Hepatocyte (in vitro differentiated cells): ENCODE measurements around the gene ITPR2. TPM values are rescaled to one million over a fixed set of nuclear protein-coding genes. Genes with fewer than 3 reads are reported as not detected.

Source experiments
- DNase-seq: peaks from one replicate; pipeline ENCODE4 v3.0.0-alpha.2; 2016; ENCODE audit warnings: low spot score
- H2AFZ ChIP-seq: fragments of 200-600 bp; sonication (generic); 2 replicates; pipeline ENCODE4 v1.6.0; 2016; ENCODE audit warnings: antibody characterized with exemption, mild to moderate bottlenecking
- H3K27ac ChIP-seq: fragments of 200-600 bp; sonication (generic); 2 replicates; pipeline ENCODE4 v1.5.1; 2016; ENCODE audit warnings: mild to moderate bottlenecking
- H3K27me3 ChIP-seq: fragments of 200-600 bp; sonication (generic); 2 replicates; pipeline ENCODE4 v1.6.1; 2016
- H3K36me3 ChIP-seq: fragments of 200-600 bp; sonication (generic); replicated peaks from 2 replicates; pipeline ENCODE4 v1.5.1; 2016; ENCODE audit warnings: low read depth; ENCODE audit not compliant: insufficient read depth
- H3K4me1 ChIP-seq: fragments of 200-600 bp; sonication (generic); 2 replicates; pipeline ENCODE4 v1.5.1; 2016; ENCODE audit warnings: mild to moderate bottlenecking, moderate library complexity; ENCODE audit not compliant: insufficient read depth
- H3K4me2 ChIP-seq: fragments of 200-600 bp; sonication (generic); 2 replicates; pipeline ENCODE4 v1.6.0; 2016
- H3K4me3 ChIP-seq: fragments of 200-600 bp; sonication (generic); 2 replicates; pipeline ENCODE4 v1.5.1; 2016; ENCODE audit warnings: mild to moderate bottlenecking
- H3K79me2 ChIP-seq: fragments of 200-600 bp; sonication (generic); 2 replicates; pipeline ENCODE4 v1.6.0; 2017; ENCODE audit warnings: mild to moderate bottlenecking
- H3K9me2 ChIP-seq: fragments of 200-600 bp; sonication (generic); replicated peaks from 2 replicates; pipeline ENCODE4 v1.6.0; 2017; ENCODE audit warnings: mild to moderate bottlenecking; ENCODE audit not compliant: insufficient read depth
- H3K9me3 ChIP-seq: fragments of 200-600 bp; sonication (generic); 2 replicates; pipeline ENCODE4 v1.5.1; 2016; ENCODE audit warnings: low read depth, mild to moderate bottlenecking
- H4K20me1 ChIP-seq: fragments of 200-600 bp; sonication (generic); 2 replicates; pipeline ENCODE4 v1.6.0; 2016; ENCODE audit warnings: mild to moderate bottlenecking; ENCODE audit not compliant: insufficient read depth, poor library complexity, severe bottlenecking
- EZH2 ChIP-seq: fragments of 200-600 bp; sonication (generic); IDR thresholded peaks from 2 replicates; pipeline ENCODE4 v1.6.1; 2016; ENCODE audit warnings: antibody characterized with exemption, mild to moderate bottlenecking, borderline replicate concordance
- EZH2phosphoT487 ChIP-seq: fragments of 200-600 bp; sonication (generic); IDR thresholded peaks from one replicate; pipeline ENCODE4 v1.6.1; 2018; ENCODE audit warnings: antibody characterized with exemption, mild to moderate bottlenecking, low read depth, moderate library complexity; ENCODE audit not compliant: unreplicated experiment, severe bottlenecking
- whole genome bisulfite sequencing: methylation state at CpG from one replicate; pipeline ENCODE4 v1.1.6; 2016; ENCODE audit warnings: low lambda C conversion rate; ENCODE audit errors: missing lambda C conversion rate; 5-methylcytosine and 5-hydroxymethylcytosine counted together
- polyA plus RNA-seq: library from polyadenylated mRNA; unstranded; fragments of >200 nt; fragmentation: Nextera tagmentation; extraction: Ambion mirVana; gene quantifications from 2 replicates; pipeline ENCODE4 v1.2.1, GENCODE V29; 2016
- total RNA-seq: library from RNA; depleted of rRNA; stranded (reverse); fragments of >200 nt; gene quantifications from 2 replicates; pipeline ENCODE4 v1.2.3, GENCODE V29; 2014
- TF ChIP-seq, protein P1 (sequence below): fragments of 200-600 bp; sonication (generic); IDR thresholded peaks from 2 replicates; pipeline ENCODE4 v1.5.1; 2016; ENCODE audit warnings: antibody characterized with exemption, mild to moderate bottlenecking; ENCODE audit not compliant: poor library complexity

Gene ITPR2
- total and polyA plus RNA-seq, 2 experiments from 2014 or later: 22.0 to 51.4 TPM

DNA sequence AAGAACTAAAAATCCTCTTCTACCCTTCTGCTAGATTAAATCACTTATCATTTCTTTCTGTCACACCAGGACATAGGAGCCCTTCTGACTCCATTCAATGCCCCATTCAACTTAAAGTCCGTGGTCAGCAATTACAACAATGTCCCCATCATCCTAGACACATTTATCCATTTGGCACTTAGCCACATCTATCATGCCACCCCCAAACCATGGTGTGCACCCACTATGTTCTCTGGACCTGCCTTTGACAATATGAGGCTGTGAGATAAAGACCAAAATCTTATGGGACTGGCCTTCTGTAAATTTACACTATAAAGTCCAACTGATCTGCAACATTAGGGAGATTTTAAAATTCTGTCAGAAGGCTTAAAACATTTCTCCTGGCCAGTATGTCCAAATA, 533.2 kb downstream of the ITPR2 start:
- Histone ChIP-seq H3K9me2 (no peaks in the 10 kb centered on the region), H3K4me1 (no peaks in the 10 kb centered on the region), H3K27ac (no peak overlapping the region), H3K4me2 (no peak overlapping the region), H3K9me3 (no peaks in the 10 kb centered on the region), H3K27me3 (no peaks in the 10 kb centered on the region), H2AFZ (no peak overlapping the region), H3K4me3 (no peak overlapping the region), H3K79me2 (no peaks in the 10 kb centered on the region), H3K36me3 (no peaks in the 10 kb centered on the region), H4K20me1 (no peaks in the 10 kb centered on the region)
- no peak for DNase-seq
- TF ChIP-seq EZH2: no peak
- TF ChIP-seq, protein P1, sequence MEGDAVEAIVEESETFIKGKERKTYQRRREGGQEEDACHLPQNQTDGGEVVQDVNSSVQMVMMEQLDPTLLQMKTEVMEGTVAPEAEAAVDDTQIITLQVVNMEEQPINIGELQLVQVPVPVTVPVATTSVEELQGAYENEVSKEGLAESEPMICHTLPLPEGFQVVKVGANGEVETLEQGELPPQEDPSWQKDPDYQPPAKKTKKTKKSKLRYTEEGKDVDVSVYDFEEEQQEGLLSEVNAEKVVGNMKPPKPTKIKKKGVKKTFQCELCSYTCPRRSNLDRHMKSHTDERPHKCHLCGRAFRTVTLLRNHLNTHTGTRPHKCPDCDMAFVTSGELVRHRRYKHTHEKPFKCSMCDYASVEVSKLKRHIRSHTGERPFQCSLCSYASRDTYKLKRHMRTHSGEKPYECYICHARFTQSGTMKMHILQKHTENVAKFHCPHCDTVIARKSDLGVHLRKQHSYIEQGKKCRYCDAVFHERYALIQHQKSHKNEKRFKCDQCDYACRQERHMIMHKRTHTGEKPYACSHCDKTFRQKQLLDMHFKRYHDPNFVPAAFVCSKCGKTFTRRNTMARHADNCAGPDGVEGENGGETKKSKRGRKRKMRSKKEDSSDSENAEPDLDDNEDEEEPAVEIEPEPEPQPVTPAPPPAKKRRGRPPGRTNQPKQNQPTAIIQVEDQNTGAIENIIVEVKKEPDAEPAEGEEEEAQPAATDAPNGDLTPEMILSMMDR: no peak
- TF ChIP-seq EZH2phosphoT487: no peak
- 85% methylated on average over 1 of the region's 1 CpG for WGBS

DNA sequence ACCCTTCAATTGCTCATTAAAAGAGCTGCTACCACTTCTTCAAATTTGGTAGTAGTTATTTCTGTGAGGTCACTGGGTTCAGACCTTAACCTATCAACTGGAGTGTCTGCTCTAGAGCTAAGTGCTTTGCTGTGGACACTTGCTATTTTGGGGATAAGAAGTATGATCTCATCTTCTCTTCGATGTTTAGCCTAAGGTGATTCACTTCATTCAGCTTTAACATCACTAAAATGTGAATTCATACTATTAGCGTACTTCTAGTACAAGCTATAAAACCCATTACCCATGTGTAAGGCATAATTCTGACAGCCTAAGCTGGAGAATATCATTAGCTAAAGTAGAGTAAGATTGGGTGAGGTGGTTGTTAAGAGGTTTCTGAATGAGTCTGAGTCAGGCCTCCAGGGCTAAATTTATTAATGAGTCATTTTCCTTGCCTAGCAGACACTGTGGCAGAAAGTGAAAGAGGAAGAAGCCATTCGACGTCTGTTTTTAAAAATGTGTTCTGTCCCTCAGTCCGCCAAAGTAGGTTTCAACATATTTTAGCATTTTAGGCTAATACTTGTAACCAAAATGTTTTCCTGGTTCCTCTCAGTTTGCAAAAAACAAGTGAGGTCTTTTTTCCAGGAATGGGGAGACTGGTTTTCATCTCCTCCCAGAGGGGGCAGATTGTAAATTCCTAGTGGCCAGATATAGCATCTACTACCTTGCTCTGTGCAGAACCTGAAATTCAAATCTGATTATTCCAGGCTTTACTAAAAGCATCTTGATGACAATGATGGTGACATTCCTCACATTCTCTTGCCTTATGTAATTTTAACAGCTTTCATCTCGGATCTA, 534.0 kb downstream of the ITPR2 start:
- Histone ChIP-seq H3K4me2 (peak overlapping the region; percentile 55), H3K27ac (peak overlapping the region; percentile 66), H3K9me2 (no peaks in the 10 kb centered on the region), H2AFZ (peak overlapping the region; percentile 33), H3K9me3 (no peaks in the 10 kb centered on the region), H4K20me1 (no peaks in the 10 kb centered on the region), H3K27me3 (no peaks in the 10 kb centered on the region), H3K79me2 (no peaks in the 10 kb centered on the region), H3K4me3 (no peak overlapping the region), H3K4me1 (no peaks in the 10 kb centered on the region), H3K36me3 (no peaks in the 10 kb centered on the region)
- DNase-seq: peak; percentile 41
- TF ChIP-seq EZH2: no peak
- TF ChIP-seq, protein P1: peak; percentile 13
- WGBS: 39% methylated on average over 6 of the region's 6 CpGs

DNA sequence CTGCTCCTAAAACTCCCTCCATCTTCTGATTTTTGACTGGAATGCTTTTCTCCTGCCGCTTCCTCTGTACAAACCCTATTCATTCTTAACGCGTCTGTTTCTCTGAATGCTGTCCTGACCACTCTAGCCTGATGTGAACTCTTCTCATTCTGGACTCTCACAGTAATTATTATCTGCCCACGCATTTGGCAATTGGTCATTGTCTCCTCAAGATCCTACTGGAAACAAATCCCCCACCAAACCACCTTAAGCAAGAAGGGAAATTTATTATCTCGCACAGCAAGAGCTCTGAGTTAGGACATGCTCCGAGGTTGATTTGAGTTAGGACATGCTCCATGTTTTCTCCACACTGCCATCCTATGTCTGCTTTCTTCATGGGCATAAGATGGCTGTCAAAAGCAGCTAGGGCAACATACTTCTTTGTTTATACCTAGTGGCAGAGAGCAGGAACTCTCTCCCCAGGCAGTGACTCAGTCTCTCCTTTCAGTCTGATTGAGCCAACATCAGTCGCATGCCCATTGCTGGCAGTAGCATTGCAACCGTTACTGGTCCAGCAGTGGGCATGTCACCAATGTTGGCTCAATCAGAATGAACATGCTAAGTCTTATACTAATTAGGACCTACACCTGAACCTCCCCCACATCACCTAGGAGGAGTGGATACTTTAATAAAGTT, 535.5 kb downstream of the ITPR2 start:
- no peaks in the 10 kb centered on the region for H4K20me1 ChIP-seq
- no peaks in the 10 kb centered on the region for H3K36me3 ChIP-seq
- 88% methylated on average over 8 of the region's 8 CpGs for WGBS
- no peak for DNase-seq
- H3K27ac ChIP-seq: no peak overlapping the region
- no peak for TF ChIP-seq EZH2phosphoT487
- TF ChIP-seq, protein P1: no peak
- no peak for TF ChIP-seq EZH2
- no peaks in the 10 kb centered on the region for H3K9me2 ChIP-seq
- H3K4me1 ChIP-seq: no peaks in the 10 kb centered on the region
- no peaks in the 10 kb centered on the region for H3K79me2 ChIP-seq
- no peaks in the 10 kb centered on the region for H3K9me3 ChIP-seq
- H3K4me2 ChIP-seq: no peak overlapping the region
- H3K27me3 ChIP-seq: no peaks in the 10 kb centered on the region
- H3K4me3 ChIP-seq: no peak overlapping the region
- no peak overlapping the region for H2AFZ ChIP-seq
